NCI-H1930 (cell line): ENCODE data around the gene ACKR3.
A peak's percentile ranks its signal among the peaks of the same experiment; 100 is the strongest.

Experiments
- DNase-seq, 2 experiments: peaks; one replicate each; lab custom pipeline; 2025; lab: John Stamatoyannopoulos, UW

Gene ACKR3

GRCh38 chr2:236584521-236585384, 15.1 kb downstream of the ACKR3 start:
- DNase-seq = no peak

- no peak for DNase-seq
These were observed 16.3 kb downstream of the ACKR3 start for GRCh38 chr2:236585966-236586365.

GRCh38 chr2:236587861-236588815, 18.5 kb downstream of the ACKR3 start:
- DNase-seq = no peak

GRCh38 chr2:236588932-236589592, 19.4 kb downstream of the ACKR3 start:
- DNase-seq = no peak

- no peak for DNase-seq
These were observed 21.2 kb downstream of the ACKR3 start for GRCh38 chr2:236590846-236591245.

- DNase-seq = no peak
These were observed 23.2 kb downstream of the ACKR3 start for GRCh38 chr2:236592821-236593220.

GRCh38 chr2:236593531-236593930, 23.9 kb downstream of the ACKR3 start:
- no peak for DNase-seq

- DNase-seq = no peak
These were observed 24.3 kb downstream of the ACKR3 start for GRCh38 chr2:236593956-236594355.

GRCh38 chr2:236597629-236598028, 28.0 kb downstream of the ACKR3 start:
- DNase-seq = no peak

GRCh38 chr2:236599059-236599458, 29.4 kb downstream of the ACKR3 start:
- DNase-seq = no peak

- no peak for DNase-seq
These were observed 30.5 kb downstream of the ACKR3 start for GRCh38 chr2:236600158-236600557.

GRCh38 chr2:236600892-236601291, 31.3 kb downstream of the ACKR3 start:
- DNase-seq = peak; percentile 60 to 62

GRCh38 chr2:236601316-236602202, 31.9 kb downstream of the ACKR3 start:
- no peak for DNase-seq

- DNase-seq = no peak
These were observed 33.1 kb downstream of the ACKR3 start for GRCh38 chr2:236602678-236603077.

GRCh38 chr2:236603361-236604015, 33.9 kb downstream of the ACKR3 start:
- DNase-seq = no peak

- DNase-seq = no peak
These were observed 35.1 kb downstream of the ACKR3 start for GRCh38 chr2:236604575-236605344.

- DNase-seq = no peak
These were observed 35.7 kb downstream of the ACKR3 start for GRCh38 chr2:236605345-236605734.

- no peak for DNase-seq
These were observed 36.4 kb downstream of the ACKR3 start for GRCh38 chr2:236606023-236606422.

- no peak for DNase-seq
These were observed 38.0 kb downstream of the ACKR3 start for GRCh38 chr2:236607471-236608187.
